ENCODE results near the gene FKBP8.

DNA sequence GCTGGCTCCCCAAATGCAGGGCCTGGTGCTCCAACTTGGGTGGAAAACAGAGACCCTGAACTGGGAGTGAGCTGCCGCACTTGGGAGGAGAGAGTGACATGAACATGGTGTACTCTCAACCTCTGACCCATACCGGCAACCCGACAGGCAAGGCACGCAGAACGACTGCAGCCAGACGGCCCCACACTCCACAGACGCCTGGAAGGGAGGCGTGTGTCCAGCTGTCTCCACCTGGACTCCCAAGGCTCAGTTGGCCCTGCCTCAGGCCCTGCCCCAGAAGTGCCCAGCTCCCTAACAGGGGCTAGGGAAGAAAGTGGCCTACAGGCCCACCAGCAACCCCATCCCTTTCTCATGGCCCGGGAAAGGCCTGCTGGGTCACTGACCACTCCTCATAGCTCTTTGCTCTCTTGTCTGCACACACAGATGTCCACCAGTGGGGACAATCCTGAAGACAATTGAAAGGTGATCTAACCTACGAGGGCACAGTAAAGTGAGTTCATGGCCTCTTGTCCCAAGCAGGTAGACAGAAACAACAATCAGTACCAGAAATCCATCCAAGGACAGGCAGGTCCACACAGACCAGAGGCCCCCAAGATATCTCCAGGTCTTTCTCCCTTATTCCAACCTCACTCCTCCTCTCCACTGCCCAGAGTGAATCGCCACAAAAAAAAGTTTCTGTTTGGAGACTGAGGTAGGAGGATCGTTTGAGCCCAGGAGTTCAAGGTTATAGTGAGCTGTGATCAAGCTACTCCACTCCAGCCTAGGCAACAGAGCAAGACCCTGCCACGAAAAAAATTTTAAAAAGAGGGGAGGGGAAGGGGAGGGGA, 49.7 kb downstream of the FKBP8 start:
- TF ChIP-seq, protein P1, sequence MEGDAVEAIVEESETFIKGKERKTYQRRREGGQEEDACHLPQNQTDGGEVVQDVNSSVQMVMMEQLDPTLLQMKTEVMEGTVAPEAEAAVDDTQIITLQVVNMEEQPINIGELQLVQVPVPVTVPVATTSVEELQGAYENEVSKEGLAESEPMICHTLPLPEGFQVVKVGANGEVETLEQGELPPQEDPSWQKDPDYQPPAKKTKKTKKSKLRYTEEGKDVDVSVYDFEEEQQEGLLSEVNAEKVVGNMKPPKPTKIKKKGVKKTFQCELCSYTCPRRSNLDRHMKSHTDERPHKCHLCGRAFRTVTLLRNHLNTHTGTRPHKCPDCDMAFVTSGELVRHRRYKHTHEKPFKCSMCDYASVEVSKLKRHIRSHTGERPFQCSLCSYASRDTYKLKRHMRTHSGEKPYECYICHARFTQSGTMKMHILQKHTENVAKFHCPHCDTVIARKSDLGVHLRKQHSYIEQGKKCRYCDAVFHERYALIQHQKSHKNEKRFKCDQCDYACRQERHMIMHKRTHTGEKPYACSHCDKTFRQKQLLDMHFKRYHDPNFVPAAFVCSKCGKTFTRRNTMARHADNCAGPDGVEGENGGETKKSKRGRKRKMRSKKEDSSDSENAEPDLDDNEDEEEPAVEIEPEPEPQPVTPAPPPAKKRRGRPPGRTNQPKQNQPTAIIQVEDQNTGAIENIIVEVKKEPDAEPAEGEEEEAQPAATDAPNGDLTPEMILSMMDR (optimal IDR thresholded peaks at IDR 0.05 in 1 of 3, IDR thresholded peaks at IDR 0.05 in 1 of 3, conservative IDR thresholded peaks at IDR 0.05 in 1 of 3; ENCODE audit: extremely low read depth in 1 of 3, insufficient read depth in 2 of 3, low read length in 3 of 3) = no peak
- no peak for TF ChIP-seq EZH2 (IDR thresholded peaks at IDR 0.05; ENCODE audit: low read length)

Data from keratinocyte (primary cell).